Measurements from ENCODE around the gene FAM168A. TPM values are rescaled to one million over a fixed set of nuclear protein-coding genes. Genes with fewer than 3 reads are reported as not detected.

Gene FAM168A
- total RNA-seq, 1 experiment from 2014 or later = 62.8 TPM

- CTCF ChIA-PET = interaction anchor here (0.5 kb wide), 1 partner anchor 35 kb away, joined by 3 read pairs; no protein-coding TSS in a partner anchor
- Histone ChIP-seq H3K36me3 (ENCODE audit: control insufficient read depth, insufficient read depth, low read length) (no peaks in the 10 kb centered on the region), H3K27ac (ENCODE audit: low read length) (no peak overlapping the region), H3K4me1 (ENCODE audit: control insufficient read depth, insufficient read depth, low read length) (peaks cover 41% of the 10 kb centered on the region), H3K27me3 (ENCODE audit: control insufficient read depth, insufficient read depth, low read length) (no peaks in the 10 kb centered on the region), H3K9me3 (ENCODE audit: control insufficient read depth, insufficient read depth, low read depth, low read length) (no peaks in the 10 kb centered on the region), H3K4me3 (ENCODE audit: low read depth in 2 of 2, low read length in 2 of 2) (no peak overlapping the region)
- no peak for DNase-seq (ENCODE audit: low read depth, low spot score)
- no TSS peak for BruUV-seq (replicated peaks)
- in situ Hi-C loops (cut with HindIII; ENCODE audit: low pct_unique_long_range_greater_than_20kb, low sequenced_read_pairs) (no loop called here), intact Hi-C loops (cut with micrococcal nuclease; ENCODE audit: unreplicated experiment) (no loop called here)
- no peak for TF ChIP-seq POLR2AphosphoS5 (IDR thresholded peaks at IDR 0.05; ENCODE audit: low read depth, low read length)
- no peak for TF ChIP-seq TCF7L2 (IDR thresholded peaks at IDR 0.05; ENCODE audit: low read depth, low read length)
- no peak for TF ChIP-seq REST (IDR thresholded peaks at IDR 0.05; ENCODE audit: insufficient read depth in 1 of 2, low read depth in 2 of 2, low read length in 1 of 2)
- no peak for TF ChIP-seq SIN3A (IDR thresholded peaks at IDR 0.05; ENCODE audit: borderline replicate concordance, insufficient read depth, low read depth, low read length)
- POLR2A ChIA-PET = no interaction called here
- no peak for ATAC-seq
Observed at GRCh38 chr11:73386546-73386945, 211.4 kb downstream of the FAM168A start.

- Histone ChIP-seq H3K9me3 (ENCODE audit: control insufficient read depth, insufficient read depth, low read depth, low read length) (no peaks in the 10 kb centered on the region), H3K27ac (ENCODE audit: low read length) (0 out of 2 replicates have a peak overlapping the region, but pooled peaks have one; percentile 40), H3K27me3 (ENCODE audit: control insufficient read depth, insufficient read depth, low read length) (no peaks in the 10 kb centered on the region), H3K36me3 (ENCODE audit: control insufficient read depth, insufficient read depth, low read length) (no peaks in the 10 kb centered on the region), H3K4me3 (ENCODE audit: low read depth in 2 of 2, low read length in 2 of 2) (no peak overlapping the region), H3K4me1 (ENCODE audit: control insufficient read depth, insufficient read depth, low read length) (peaks cover 41% of the 10 kb centered on the region)
- TF ChIP-seq REST (IDR thresholded peaks at IDR 0.05; ENCODE audit: insufficient read depth in 1 of 2, low read depth in 2 of 2, low read length in 1 of 2) = no peak
- no peak for TF ChIP-seq TCF7L2 (IDR thresholded peaks at IDR 0.05; ENCODE audit: low read depth, low read length)
- no peak for TF ChIP-seq SIN3A (IDR thresholded peaks at IDR 0.05; ENCODE audit: borderline replicate concordance, insufficient read depth, low read depth, low read length)
- TF ChIP-seq POLR2AphosphoS5 (IDR thresholded peaks at IDR 0.05; ENCODE audit: low read depth, low read length) = no peak
- TF ChIP-seq CTCF (IDR thresholded peaks at IDR 0.05) = no peak
- DNase-seq (ENCODE audit: low read depth, low spot score) (no peak), ATAC-seq (no peak)
- intact Hi-C loops (cut with micrococcal nuclease; ENCODE audit: unreplicated experiment) = no loop called here
- in situ Hi-C loops (cut with HindIII; ENCODE audit: low pct_unique_long_range_greater_than_20kb, low sequenced_read_pairs) = no loop called here
- CTCF ChIA-PET = no interaction called here
- POLR2A ChIA-PET = interaction anchor here (0.6 kb wide), 1 partner anchor 7 kb away, joined by 3 read pairs; no protein-coding TSS in a partner anchor
- BruUV-seq (replicated peaks) = no TSS peak
Observed at GRCh38 chr11:73386016-73386415, 211.9 kb downstream of the FAM168A start.
